Mesenchymal stem cell (in vitro differentiated cells and primary cell): ENCODE measurements around the gene UNC5B.
A peak's percentile ranks its signal among the peaks of the same experiment; 100 is the strongest.

Experiments
- DNase-seq: peaks from one replicate; pipeline ENCODE4 v3.0.0-alpha.2; 2013
- H2AFZ ChIP-seq: one replicate; pipeline ENCODE4 v1.6.1; 2013; ENCODE audit warnings: low read depth, mild to moderate bottlenecking, control low read depth, inconsistent platforms, low read length, moderate library complexity
- H2AK5ac ChIP-seq: 2 replicates; pipeline ENCODE4 v1.6.1; 2013; ENCODE audit warnings: low read length, moderate library complexity, mild to moderate bottlenecking, inconsistent platforms; ENCODE audit not compliant: severe bottlenecking
- H2BK120ac ChIP-seq: one replicate; pipeline ENCODE4 v1.6.1; 2013; ENCODE audit warnings: low read depth, mild to moderate bottlenecking, inconsistent platforms, low read length, moderate library complexity
- H2BK12ac ChIP-seq, 2 experiments: one replicate each; pipeline ENCODE4 v1.6.1; 2013; ENCODE audit warnings: inconsistent platforms in 2 of 2, low read length in 2 of 2, mild to moderate bottlenecking in 2 of 2, moderate library complexity in 2 of 2, control low read depth in 1 of 2
- H2BK15ac ChIP-seq: one replicate; pipeline ENCODE4 v1.6.1; 2013; ENCODE audit warnings: mild to moderate bottlenecking, low read depth, inconsistent platforms; ENCODE audit not compliant: poor library complexity, severe bottlenecking
- H2BK5ac ChIP-seq: 2 replicates; pipeline ENCODE4 v1.6.1; 2013; ENCODE audit warnings: low read depth, mild to moderate bottlenecking, low read length, control low read depth, inconsistent platforms; ENCODE audit not compliant: poor library complexity, severe bottlenecking
- H3K14ac ChIP-seq, 2 experiments: one replicate each; pipeline ENCODE4 v1.6.1; 2013; ENCODE audit warnings: inconsistent platforms in 2 of 2, low read length in 2 of 2, control low read depth in 1 of 2, mild to moderate bottlenecking in 1 of 2, moderate library complexity in 1 of 2
- H3K18ac ChIP-seq, 2 experiments: one replicate each; pipeline ENCODE4 v1.6.1; 2013; ENCODE audit warnings: inconsistent platforms in 2 of 2, low read length in 2 of 2, control low read depth in 1 of 2, low read depth in 1 of 2, mild to moderate bottlenecking in 1 of 2
- H3K23ac ChIP-seq, 2 experiments: one replicate each; pipeline ENCODE4 v1.6.1; 2013; ENCODE audit warnings: inconsistent platforms in 2 of 2, low read length in 2 of 2, mild to moderate bottlenecking in 2 of 2, moderate library complexity in 2 of 2, control low read depth in 1 of 2
- H3K27ac ChIP-seq: 2 replicates; pipeline ENCODE4 v1.5.1; 2013; ENCODE audit warnings: mild to moderate bottlenecking, moderate library complexity, low read length, control low read depth, inconsistent platforms; ENCODE audit not compliant: poor library complexity, severe bottlenecking
- H3K27me3 ChIP-seq, 2 experiments: 2 replicates each; pipeline versions ENCODE4 v1.6.1 to v1.7.0; 2013; ENCODE audit warnings: low read length in 2 of 2, mild to moderate bottlenecking in 2 of 2, moderate library complexity in 2 of 2, control low read depth in 1 of 2, inconsistent platforms in 1 of 2; ENCODE audit not compliant: control insufficient read depth in 1 of 2, insufficient read depth in 1 of 2
- H3K36me3 ChIP-seq, 2 experiments: 2 replicates each; pipeline versions ENCODE4 v1.6.1 to v1.7.0; 2013; ENCODE audit warnings: low read length in 2 of 2, control low read depth in 1 of 2, inconsistent platforms in 1 of 2, low read depth in 1 of 2, mild to moderate bottlenecking in 1 of 2; ENCODE audit not compliant: insufficient read depth in 2 of 2, control insufficient read depth in 1 of 2
- H3K4ac ChIP-seq, 2 experiments: one replicate each; pipeline ENCODE4 v1.6.1; 2013; ENCODE audit warnings: inconsistent platforms in 2 of 2, low read length in 2 of 2, mild to moderate bottlenecking in 2 of 2, moderate library complexity in 2 of 2, control low read depth in 1 of 2, low read depth in 1 of 2
- H3K4me1 ChIP-seq: 2 replicates; pipeline ENCODE4 v1.6.1; 2013; ENCODE audit warnings: low read depth, low read length, control low read depth; ENCODE audit not compliant: control insufficient read depth, insufficient read depth
- H3K4me2 ChIP-seq: 2 replicates; pipeline ENCODE4 v1.6.1; 2013; ENCODE audit warnings: low read length, mild to moderate bottlenecking, inconsistent platforms; ENCODE audit not compliant: poor library complexity, severe bottlenecking
- H3K4me3 ChIP-seq, 2 experiments: 2 replicates each; pipeline versions ENCODE4 v1.5.1 to v1.7.0; 2013; ENCODE audit warnings: low read length in 2 of 2, mild to moderate bottlenecking in 2 of 2, control low read depth in 1 of 2, low read depth in 1 of 2; ENCODE audit not compliant: insufficient read depth in 1 of 2
- H3K79me1 ChIP-seq: replicated peaks from 2 replicates; pipeline ENCODE4 v1.6.1; 2013; ENCODE audit warnings: mild to moderate bottlenecking, control low read depth, low read length, inconsistent platforms; ENCODE audit not compliant: poor library complexity, severe bottlenecking
- H3K9ac ChIP-seq: 2 replicates; pipeline ENCODE4 v1.7.0; 2013; ENCODE audit warnings: mild to moderate bottlenecking, low read length, moderate library complexity
- H3K9me3 ChIP-seq: 2 replicates; pipeline ENCODE4 v1.7.0; 2013; ENCODE audit warnings: mild to moderate bottlenecking, low read length; ENCODE audit not compliant: control insufficient read depth
- H4K8ac ChIP-seq: one replicate; pipeline ENCODE4 v1.6.1; 2013; ENCODE audit warnings: inconsistent platforms, mild to moderate bottlenecking, low read length, moderate library complexity
- H4K91ac ChIP-seq: one replicate; pipeline ENCODE4 v1.6.1; 2013; ENCODE audit warnings: mild to moderate bottlenecking, low read length, inconsistent platforms
- WGBS: methylation state at CpG from one replicate; pipeline ENCODE4 v1.1.7; 2013; ENCODE audit warnings: mixed read lengths; 5-methylcytosine and 5-hydroxymethylcytosine counted together

UNC5B gene

GRCh38 chr10:71287456-71287855 lies 75.1 kb downstream of the UNC5B start:
- WGBS: 89% methylated on average over 14 of the region's 14 CpGs
- no peaks in the 10 kb centered on the region for H3K9me3 ChIP-seq
- H3K4me3 ChIP-seq: no peak overlapping the region
- H3K4me2 ChIP-seq: no peak overlapping the region
- peaks cover under 1% of the 10 kb centered on the region for H3K4me1 ChIP-seq
- no peak overlapping the region for H3K4ac ChIP-seq
- H2BK120ac ChIP-seq: no peak overlapping the region
- H2BK15ac ChIP-seq: no peak overlapping the region
- H3K36me3 ChIP-seq: peaks cover 0 to 9% of the 10 kb centered on the region in 2 experiments
- no peak overlapping the region for H3K23ac ChIP-seq
- no peak overlapping the region for H3K18ac ChIP-seq
- H3K14ac ChIP-seq: no peak overlapping the region
- H3K9ac ChIP-seq: no peak overlapping the region
- no peak overlapping the region for H2AFZ ChIP-seq
- no peak overlapping the region for H4K8ac ChIP-seq
- H2AK5ac ChIP-seq: no peak overlapping the region
- H2BK5ac ChIP-seq: no peak overlapping the region
- peak overlapping the region; percentile 5 for H4K91ac ChIP-seq
- no peaks in the 10 kb centered on the region for H3K79me1 ChIP-seq
- peaks cover 0 to 38% of the 10 kb centered on the region in 2 experiments for H3K27me3 ChIP-seq
- no peak overlapping the region for H3K27ac ChIP-seq
- no peak overlapping the region for H2BK12ac ChIP-seq
- DNase-seq: no peak

- Histone ChIP-seq H3K27ac (no peak overlapping the region), H3K23ac (no peak overlapping the region), H2AK5ac (no peak overlapping the region), H3K4me1 (no peaks in the 10 kb centered on the region), H2BK12ac (no peak overlapping the region), H3K14ac (no peak overlapping the region), H2BK120ac (no peak overlapping the region), H2AFZ (no peak overlapping the region), H3K27me3 (peaks cover 0 to 44% of the 10 kb centered on the region in 2 experiments), H3K36me3 (peaks cover 0 to 9% of the 10 kb centered on the region in 2 experiments), H3K79me1 (no peaks in the 10 kb centered on the region), H3K9ac (no peak overlapping the region), H3K9me3 (no peaks in the 10 kb centered on the region), H3K4me2 (no peak overlapping the region), H4K91ac (no peak overlapping the region), H4K8ac (no peak overlapping the region), H3K4ac (no peak overlapping the region), H2BK15ac (no peak overlapping the region), H3K18ac (no peak overlapping the region), H3K4me3 (no peak overlapping the region), H2BK5ac (no peak overlapping the region)
- no peak for DNase-seq
- WGBS: 95% methylated on average over 10 of the region's 15 CpGs
Observed at GRCh38 chr10:71288461-71288860, 76.1 kb downstream of the UNC5B start.

DNA sequence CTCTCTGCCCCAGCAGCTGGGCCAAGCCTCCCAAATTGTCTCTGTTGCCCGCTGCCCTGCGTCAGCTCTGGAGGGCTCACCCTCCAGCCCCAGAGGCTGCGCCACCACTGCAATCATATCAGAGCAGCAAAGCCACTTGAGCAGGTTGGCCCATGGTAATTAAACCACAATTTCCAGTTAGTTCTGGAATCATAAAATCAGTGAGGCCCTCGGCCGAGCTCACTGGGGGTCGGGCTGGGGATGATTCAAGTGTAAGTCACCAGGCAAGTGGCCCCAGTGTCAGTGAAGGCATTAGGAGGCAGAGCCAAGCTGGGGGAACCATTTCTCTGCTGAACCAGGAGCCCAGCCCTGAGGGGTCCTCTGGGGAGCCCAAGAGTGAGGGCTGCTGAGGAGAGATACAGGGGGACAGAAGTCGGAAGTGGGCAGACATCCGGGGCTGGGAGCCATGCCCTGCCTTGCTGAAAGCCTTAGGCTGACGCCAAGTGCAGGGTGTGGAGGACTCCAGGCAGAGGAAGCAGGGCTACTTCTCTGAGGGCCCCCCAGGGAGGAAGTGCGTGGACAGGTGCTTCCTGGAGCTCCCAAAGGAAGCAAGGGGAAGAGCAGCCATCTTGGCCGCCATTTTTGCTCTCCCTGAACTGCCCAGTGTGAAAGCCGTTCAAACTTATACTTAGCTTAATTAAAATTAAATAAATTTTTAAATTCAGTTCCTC lies 77.2 kb downstream of the UNC5B start:
- Histone ChIP-seq H4K8ac (no peak overlapping the region), H3K4me3 (no peak overlapping the region), H2AK5ac (no peak overlapping the region), H3K9me3 (no peaks in the 10 kb centered on the region), H3K4me2 (no peak overlapping the region), H3K18ac (no peak overlapping the region), H3K79me1 (no peaks in the 10 kb centered on the region), H3K36me3 (peaks cover 0 to 9% of the 10 kb centered on the region in 2 experiments), H3K4me1 (no peaks in the 10 kb centered on the region), H2BK12ac (no peak overlapping the region), H2BK120ac (no peak overlapping the region), H2BK15ac (no peak overlapping the region), H3K4ac (no peak overlapping the region), H2AFZ (no peak overlapping the region), H3K14ac (no peak overlapping the region), H3K27me3 (peaks cover 0 to 54% of the 10 kb centered on the region in 2 experiments), H3K27ac (no peak overlapping the region), H2BK5ac (no peak overlapping the region), H3K9ac (no peak overlapping the region), H3K23ac (no peak overlapping the region), H4K91ac (no peak overlapping the region)
- DNase-seq: no peak
- WGBS: 85% methylated on average over 10 of the region's 12 CpGs

DNA sequence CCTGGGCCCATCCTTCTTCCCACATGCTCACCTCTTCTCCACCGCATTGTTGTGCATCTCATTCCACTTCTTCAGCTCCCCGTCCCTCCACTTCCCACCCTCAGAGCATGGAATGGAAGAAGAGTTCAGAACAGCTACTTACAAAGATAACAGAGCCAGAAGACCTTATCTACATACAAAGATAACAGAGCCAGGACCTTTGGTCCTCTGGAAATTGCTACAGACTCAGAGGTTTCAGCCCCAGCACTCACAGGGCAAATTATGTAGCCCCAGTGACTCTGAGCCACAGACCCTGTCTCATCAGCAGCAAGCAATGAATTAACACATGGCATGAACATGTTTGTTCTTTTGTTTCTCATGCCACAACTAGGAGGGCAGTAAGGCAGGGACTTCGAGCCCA lies 78.0 kb downstream of the UNC5B start:
- H4K91ac ChIP-seq: no peak overlapping the region

More for the DNA sequence above, 78.0 kb downstream of the UNC5B start:
- H3K9me3 ChIP-seq: no peaks in the 10 kb centered on the region
- H4K8ac ChIP-seq: no peak overlapping the region
- H2BK12ac ChIP-seq: no peak overlapping the region
- no peak overlapping the region for H3K14ac ChIP-seq
- H3K4me2 ChIP-seq: no peak overlapping the region
- no peak for DNase-seq
- no peak overlapping the region for H3K9ac ChIP-seq
- no peak overlapping the region for H3K27ac ChIP-seq
- H3K4me1 ChIP-seq: no peaks in the 10 kb centered on the region
- 95% methylated on average over 3 of the region's 3 CpGs for WGBS
- no peak overlapping the region for H3K4ac ChIP-seq
- H2BK5ac ChIP-seq: no peak overlapping the region
- no peak overlapping the region for H2AK5ac ChIP-seq
- H3K23ac ChIP-seq: no peak overlapping the region
- peaks cover 0 to 56% of the 10 kb centered on the region in 2 experiments for H3K27me3 ChIP-seq
- H3K18ac ChIP-seq: no peak overlapping the region
- no peak overlapping the region for H2AFZ ChIP-seq
- H2BK120ac ChIP-seq: no peak overlapping the region
- H3K4me3 ChIP-seq: no peak overlapping the region
- H2BK15ac ChIP-seq: no peak overlapping the region
- H3K36me3 ChIP-seq: peaks cover 0 to 10% of the 10 kb centered on the region in 2 experiments
- no peaks in the 10 kb centered on the region for H3K79me1 ChIP-seq
